Right atrium auricular region (tissue), 2 donors: Measurements from ENCODE around the gene ATP2B2. TPM values are rescaled to one million over a fixed set of nuclear protein-coding genes. Genes with fewer than 3 reads are reported as not detected.

Experiments
- DNase-seq: peaks from one replicate; pipeline ENCODE4 v3.0.0-alpha.2; 2019; ENCODE audit warnings: low spot score
- H3K27ac ChIP-seq, 2 donors: fragments of 200-600 bp; sonication (generic); 1 replicate in 1 of 2; 2 replicates in 1 of 2; pipeline ENCODE4 v1.5.1; 2016 to 2019
- H3K27me3 ChIP-seq, 2 donors: fragments of 200-600 bp; sonication (generic); one replicate each; pipeline versions ENCODE4 v1.5.1 to v1.6.0; 2017 to 2019
- H3K36me3 ChIP-seq: fragments of 200-600 bp; sonication (generic); one replicate; pipeline ENCODE4 v1.5.1; 2016
- H3K4me1 ChIP-seq, 2 donors: fragments of 200-600 bp; sonication (generic); one replicate each; pipeline versions ENCODE4 v1.5.1 to v1.6.0; 2017 to 2019
- H3K4me3 ChIP-seq, 2 donors: fragments of 200-600 bp; sonication (generic); 1 replicate in 1 of 2; 2 replicates in 1 of 2; pipeline ENCODE4 v1.5.1; 2017 to 2019; ENCODE audit warnings: mild to moderate bottlenecking in 1 of 2, moderate library complexity in 1 of 2
- H3K9me3 ChIP-seq, 2 donors: fragments of 200-600 bp; sonication (generic); one replicate each; pipeline ENCODE4 v1.5.1; 2019
- CTCF ChIP-seq, 2 donors: fragments of 200-600 bp; sonication (generic); IDR thresholded peaks; one replicate each; pipeline ENCODE4 v1.5.1; 2019; ENCODE audit warnings: antibody characterized with exemption in 2 of 2
- total RNA-seq, 2 donors: library from RNA; depleted of rRNA; stranded (reverse); fragments of >200 nt; gene quantifications; one replicate each; pipeline ENCODE4 v1.1.0, GENCODE V29; 2016

ATP2B2 gene
- total RNA-seq, 2 donors from 2014 or later = 0.12 to 0.15 TPM

- Histone ChIP-seq H3K9me3 (no peaks in the 10 kb centered on the region), H3K4me3 (no peak overlapping the region), H3K27me3 (no peaks in the 10 kb centered on the region), H3K27ac (no peak overlapping the region), H3K36me3 (peaks cover 28% of the 10 kb centered on the region), H3K4me1 (peaks cover 0 to 5% of the 10 kb centered on the region in 2 donors)
- no peak for TF ChIP-seq CTCF (IDR thresholded peaks at IDR 0.05)
- DNase-seq = no peak
Observed at GRCh38 chr3:10285272-10286132, 219.9 kb downstream of the ATP2B2 start.

DNA sequence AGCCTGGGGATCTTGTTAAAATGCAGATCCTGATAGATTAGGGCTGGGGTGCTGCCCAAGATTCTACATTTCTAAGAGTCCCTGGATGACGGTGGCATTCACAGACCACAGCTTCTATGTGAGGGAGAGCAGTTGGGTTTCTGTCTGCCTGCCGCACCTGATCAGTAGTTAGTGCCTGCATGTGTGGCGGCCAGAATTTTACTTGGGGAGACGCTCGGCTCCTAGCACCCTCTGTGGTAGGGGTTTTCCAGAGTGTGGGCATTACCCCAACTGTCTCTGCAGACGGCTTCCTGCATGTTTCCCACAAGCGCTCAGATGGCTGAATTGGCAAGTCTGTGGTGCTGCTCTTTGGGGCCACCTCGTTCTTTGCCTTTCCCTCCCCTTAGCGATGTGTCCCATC, 220.9 kb downstream of the ATP2B2 start:
- Histone ChIP-seq H3K4me3 (no peak overlapping the region), H3K9me3 (no peaks in the 10 kb centered on the region), H3K27ac (no peak overlapping the region), H3K4me1 (peaks cover 0 to 5% of the 10 kb centered on the region in 2 donors), H3K36me3 (peaks cover 38% of the 10 kb centered on the region), H3K27me3 (no peaks in the 10 kb centered on the region)
- TF ChIP-seq CTCF (IDR thresholded peaks at IDR 0.05) = no peak
- DNase-seq = no peak

GRCh38 chr3:10283638-10284037, 221.7 kb downstream of the ATP2B2 start:
- Histone ChIP-seq H3K36me3 (peaks cover 40% of the 10 kb centered on the region), H3K27ac (no peak overlapping the region), H3K27me3 (no peaks in the 10 kb centered on the region), H3K4me1 (peaks cover 0 to 5% of the 10 kb centered on the region in 2 donors), H3K9me3 (no peaks in the 10 kb centered on the region), H3K4me3 (no peak overlapping the region)
- TF ChIP-seq CTCF (IDR thresholded peaks at IDR 0.05) = no peak
- DNase-seq = no peak

DNA sequence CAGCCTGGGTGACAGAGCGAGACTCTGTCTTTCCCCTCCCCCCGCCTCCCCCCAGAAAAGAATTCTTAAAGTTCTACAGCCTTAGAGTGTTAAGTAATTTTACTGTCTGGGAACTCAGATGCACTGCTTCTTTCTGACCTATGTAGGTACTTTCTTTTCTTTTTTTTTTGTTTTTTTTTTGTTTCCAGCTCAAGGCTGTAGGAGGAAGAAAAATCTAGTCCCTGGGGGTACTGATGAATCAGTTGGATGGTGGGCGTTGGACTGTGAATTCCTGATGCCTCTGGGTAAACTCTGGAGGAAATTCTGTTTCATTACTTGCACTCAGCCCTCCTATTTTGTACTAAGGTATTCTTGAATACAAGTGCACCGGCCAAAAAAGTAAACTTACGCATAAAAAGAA, 223.4 kb downstream of the ATP2B2 start:
- H3K4me3 ChIP-seq = no peak overlapping the region
- no peaks in the 10 kb centered on the region for H3K9me3 ChIP-seq
- no peaks in the 10 kb centered on the region for H3K27me3 ChIP-seq
- no peak for DNase-seq
- H3K27ac ChIP-seq = no peak overlapping the region
- TF ChIP-seq CTCF (IDR thresholded peaks at IDR 0.05) = no peak
- peaks cover 53% of the 10 kb centered on the region for H3K36me3 ChIP-seq
- peaks cover 0 to 5% of the 10 kb centered on the region in 2 donors for H3K4me1 ChIP-seq

GRCh38 chr3:10280571-10280970, 224.8 kb downstream of the ATP2B2 start:
- H3K36me3 ChIP-seq = peaks cover 55% of the 10 kb centered on the region
- no peak for DNase-seq
- H3K27me3 ChIP-seq = no peaks in the 10 kb centered on the region
- no peak overlapping the region for H3K27ac ChIP-seq
- no peak for TF ChIP-seq CTCF (IDR thresholded peaks at IDR 0.05)
- H3K9me3 ChIP-seq = no peaks in the 10 kb centered on the region
- peaks cover 0 to 5% of the 10 kb centered on the region in 2 donors for H3K4me1 ChIP-seq
- H3K4me3 ChIP-seq = no peak overlapping the region

DNA sequence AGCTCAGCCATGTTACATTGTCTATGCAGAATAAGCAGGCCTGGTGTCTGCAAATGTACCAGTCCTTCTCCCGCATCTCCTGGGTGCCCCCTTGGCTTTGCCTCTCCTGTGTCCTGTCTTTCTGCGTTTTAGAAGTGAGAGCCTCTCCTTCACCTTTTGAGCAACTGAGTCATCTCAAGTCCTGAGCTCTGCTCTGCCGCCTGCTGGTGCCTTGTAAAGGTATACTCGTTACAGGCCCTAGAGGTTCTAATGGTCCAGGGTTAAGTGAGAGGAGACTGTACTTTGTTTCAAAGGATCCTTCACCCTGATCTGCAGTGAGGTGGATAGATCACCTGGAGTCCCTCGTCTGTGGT, 225.2 kb downstream of the ATP2B2 start:
- no peak for DNase-seq
- Histone ChIP-seq H3K27me3 (no peaks in the 10 kb centered on the region), H3K36me3 (peaks cover 55% of the 10 kb centered on the region), H3K9me3 (no peaks in the 10 kb centered on the region), H3K4me1 (peaks cover 0 to 5% of the 10 kb centered on the region in 2 donors), H3K4me3 (no peak overlapping the region), H3K27ac (no peak overlapping the region)
- no peak for TF ChIP-seq CTCF (IDR thresholded peaks at IDR 0.05)
